PC-9 (cell line): Measurements from ENCODE around the gene SIGLEC8.

ENCODE experiments used
- EZH2 ChIP-seq: fragments of 200-600 bp; sonication (generic); IDR thresholded peaks from 2 replicates; pipeline ENCODE4 v1.8.0; 2017; ENCODE audit warnings: antibody characterized with exemption, low read depth
- TF ChIP-seq, protein P1 (sequence below): fragments of 200-600 bp; sonication (generic); conservative IDR thresholded peaks from 2 replicates; pipeline ENCODE4 v1.6.1; 2017; ENCODE audit warnings: mixed run types, antibody characterized with exemption, mild to moderate bottlenecking, moderate library complexity

- TF ChIP-seq, protein P1, sequence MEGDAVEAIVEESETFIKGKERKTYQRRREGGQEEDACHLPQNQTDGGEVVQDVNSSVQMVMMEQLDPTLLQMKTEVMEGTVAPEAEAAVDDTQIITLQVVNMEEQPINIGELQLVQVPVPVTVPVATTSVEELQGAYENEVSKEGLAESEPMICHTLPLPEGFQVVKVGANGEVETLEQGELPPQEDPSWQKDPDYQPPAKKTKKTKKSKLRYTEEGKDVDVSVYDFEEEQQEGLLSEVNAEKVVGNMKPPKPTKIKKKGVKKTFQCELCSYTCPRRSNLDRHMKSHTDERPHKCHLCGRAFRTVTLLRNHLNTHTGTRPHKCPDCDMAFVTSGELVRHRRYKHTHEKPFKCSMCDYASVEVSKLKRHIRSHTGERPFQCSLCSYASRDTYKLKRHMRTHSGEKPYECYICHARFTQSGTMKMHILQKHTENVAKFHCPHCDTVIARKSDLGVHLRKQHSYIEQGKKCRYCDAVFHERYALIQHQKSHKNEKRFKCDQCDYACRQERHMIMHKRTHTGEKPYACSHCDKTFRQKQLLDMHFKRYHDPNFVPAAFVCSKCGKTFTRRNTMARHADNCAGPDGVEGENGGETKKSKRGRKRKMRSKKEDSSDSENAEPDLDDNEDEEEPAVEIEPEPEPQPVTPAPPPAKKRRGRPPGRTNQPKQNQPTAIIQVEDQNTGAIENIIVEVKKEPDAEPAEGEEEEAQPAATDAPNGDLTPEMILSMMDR: no peak
- TF ChIP-seq EZH2: no peak
Observed at GRCh38 chr19:51503896-51504295, 45.6 kb upstream of the SIGLEC8 start.
